Calu3 (cell line): Measurements from ENCODE around the gene PLK4. TPM values are rescaled to one million over a fixed set of nuclear protein-coding genes. Genes with fewer than 3 reads are reported as not detected.

Experiments used
- BruUV-seq: library from RNA; stranded (reverse); fragments of 400-500 nt; replicated peaks from 2 replicates; lab custom pipeline; 2021; lab: Mats Ljungman, UMichigan
- CTCF ChIA-PET: fragments of 300-600 bp; sonication (Branson Sonifier 250); formaldehyde crosslinking; loops from one replicate; lab custom pipeline; 2022; ENCODE audit warnings: antibody characterized with exemption; lab: Charles Lee
- DNase-seq: peaks from one replicate; pipeline ENCODE4 v3.0.0; 2022
- H3K27ac Mint-ChIP-seq: one replicate; pipeline ENCODE4 v1.8.0; 2022; ENCODE audit warnings: mixed read lengths; ENCODE audit not compliant: unreplicated experiment
- H3K27me3 Mint-ChIP-seq: one replicate; pipeline ENCODE4 v1.8.0; 2022; ENCODE audit warnings: mixed read lengths; ENCODE audit not compliant: unreplicated experiment
- H3K36me3 Mint-ChIP-seq: one replicate; pipeline ENCODE4 v1.8.0; 2022; ENCODE audit warnings: mild to moderate bottlenecking, moderate library complexity, mixed read lengths; ENCODE audit not compliant: insufficient read depth, unreplicated experiment
- H3K4me1 Mint-ChIP-seq: one replicate; pipeline ENCODE4 v1.8.0; 2022; ENCODE audit warnings: mild to moderate bottlenecking, low read depth, mixed read lengths; ENCODE audit not compliant: unreplicated experiment
- H3K4me3 Mint-ChIP-seq: one replicate; pipeline ENCODE4 v1.8.0; 2022; ENCODE audit warnings: mild to moderate bottlenecking, low read depth, moderate library complexity, mixed read lengths; ENCODE audit not compliant: unreplicated experiment
- H3K9me3 Mint-ChIP-seq: one replicate; pipeline ENCODE4 v1.8.0; 2022; ENCODE audit warnings: low read depth, mixed read lengths; ENCODE audit not compliant: unreplicated experiment
- CTCF ChIP-seq: fragments of 200-600 bp; IDR thresholded peaks from one replicate; pipeline ENCODE4 v1.8.0; 2022; ENCODE audit warnings: antibody characterized with exemption; ENCODE audit not compliant: unreplicated experiment
- intact Hi-C: fragments of 100-400 bp; cut with micrococcal nuclease; formaldehyde crosslinking; loops from one replicate; pipeline ENCODE4 v1.10.0; 2022; ENCODE audit not compliant: unreplicated experiment
- total RNA-seq: library from RNA; stranded (reverse); gene quantifications from 2 replicates; pipeline ENCODE4 v1.2.3, GENCODE V29; 2022

Gene PLK4
- total RNA-seq, 1 experiment from 2014 or later, result 22.3 TPM

GRCh38 chr4:127846061-127846460 lies 34.6 kb upstream of the PLK4 start:
- Mint-ChIP-seq H3K36me3 (no peaks in the 10 kb centered on the region), H3K9me3 (peaks cover 12% of the 10 kb centered on the region), H3K4me3 (no peak overlapping the region), H3K4me1 (no peaks in the 10 kb centered on the region), H3K27ac (no peak overlapping the region), H3K27me3 (no peaks in the 10 kb centered on the region)
- TF ChIP-seq CTCF, result no peak
- no TSS peak for BruUV-seq
- intact Hi-C loops, result no loop called here
- CTCF ChIA-PET, result no interaction called here
- DNase-seq, result no peak

- no TSS peak for BruUV-seq
- H3K9me3 Mint-ChIP-seq, result peaks cover 12% of the 10 kb centered on the region
Measured at GRCh38 chr4:127846765-127847164, 33.9 kb upstream of the PLK4 start.

GRCh38 chr4:127849505-127850234 lies 31.0 kb upstream of the PLK4 start:
- H3K36me3 Mint-ChIP-seq, result no peaks in the 10 kb centered on the region

More at GRCh38 chr4:127846765-127847164, 33.9 kb upstream of the PLK4 start:
- H3K27me3 Mint-ChIP-seq, result no peaks in the 10 kb centered on the region
- H3K36me3 Mint-ChIP-seq, result no peaks in the 10 kb centered on the region
- no peak overlapping the region for H3K27ac Mint-ChIP-seq
- H3K4me1 Mint-ChIP-seq, result no peaks in the 10 kb centered on the region
- CTCF ChIA-PET, result interaction anchor here (0.6 to 0.7 kb wide), 2 partner anchors 31 to 224 kb away, joined by 3 read pairs; no protein-coding TSS in a partner anchor
- intact Hi-C loops, result no loop called here
- no peak overlapping the region for H3K4me3 Mint-ChIP-seq
- no peak for DNase-seq
- no peak for TF ChIP-seq CTCF

GRCh38 chr4:127852661-127853060 lies 28.0 kb upstream of the PLK4 start:
- no peak for TF ChIP-seq CTCF
- Mint-ChIP-seq H3K4me1 (no peaks in the 10 kb centered on the region), H3K36me3 (no peaks in the 10 kb centered on the region), H3K4me3 (no peak overlapping the region), H3K27ac (no peak overlapping the region), H3K9me3 (peaks cover 14% of the 10 kb centered on the region), H3K27me3 (no peaks in the 10 kb centered on the region)
- BruUV-seq, result no TSS peak
- intact Hi-C loops, result no loop called here
- CTCF ChIA-PET, result no interaction called here
- DNase-seq, result no peak

More at GRCh38 chr4:127849505-127850234, 31.0 kb upstream of the PLK4 start:
- no peaks in the 10 kb centered on the region for H3K27me3 Mint-ChIP-seq
- no peak for TF ChIP-seq CTCF
- no peak overlapping the region for H3K27ac Mint-ChIP-seq
- H3K4me3 Mint-ChIP-seq, result no peak overlapping the region
- peaks cover 17% of the 10 kb centered on the region for H3K9me3 Mint-ChIP-seq
- CTCF ChIA-PET, result no interaction called here
- no peak for DNase-seq
- H3K4me1 Mint-ChIP-seq, result no peaks in the 10 kb centered on the region
- no TSS peak for BruUV-seq
- intact Hi-C loops, result no loop called here
